IMR-90 (cell line): ENCODE results near the gene ALOX15. TPM values are rescaled to one million over a fixed set of nuclear protein-coding genes. Genes with fewer than 3 reads are reported as not detected.

Source experiments
- ATAC-seq: fragments of 200-7000 bp; cut with Tn5 transposase; 2 replicates; pipeline ENCODE4 v1.9.1; 2020; ENCODE audit warnings: low read depth, mild to moderate bottlenecking, moderate library complexity
- Bru-seq: library from RNA; stranded (reverse); fragments of 400-500 nt; gene quantifications from one replicate; lab custom pipeline; 2021; lab: Mats Ljungman, UMichigan
- BruChase-seq, 2 experiments: library from RNA; stranded (reverse); fragments of 400-500 nt; gene quantifications; one replicate each; lab custom pipeline; 2021; lab: Mats Ljungman, UMichigan
- BruUV-seq: library from RNA; stranded (reverse); fragments of 400-500 nt; replicated peaks from 2 replicates; lab custom pipeline; 2021; lab: Mats Ljungman, UMichigan
- CTCF ChIA-PET: fragments of 300-600 bp; formaldehyde crosslinking; extraction: SDS; loops from one replicate; lab custom pipeline; 2021; ENCODE audit warnings: antibody characterized with exemption; lab: Yijun Ruan, JAX
- POLR2A ChIA-PET: fragments of 300-600 bp; sonication (Branson Sonifier 250); formaldehyde crosslinking; loops from one replicate; lab custom pipeline; 2022; ENCODE audit warnings: antibody characterized with exemption; ENCODE audit not compliant: unreplicated experiment; lab: Charles Lee
- DNase-seq: peaks from one replicate; pipeline ENCODE4 v3.0.0; 2013
- H2AFZ ChIP-seq: replicated peaks from 2 replicates; pipeline ENCODE3; 2013; ENCODE audit warnings: low read length, mild to moderate bottlenecking; ENCODE audit not compliant: poor library complexity
- H2AK5ac ChIP-seq: 2 replicates; pipeline ENCODE4 v1.6.1; 2013; ENCODE audit warnings: low read depth, low read length, inconsistent platforms
- H2AK9ac ChIP-seq: replicated peaks from 2 replicates; pipeline ENCODE3; 2013; ENCODE audit warnings: mild to moderate bottlenecking, low read depth, low read length, moderate library complexity; ENCODE audit not compliant: poor library complexity
- H2BK120ac ChIP-seq: 2 replicates; pipeline ENCODE4 v1.6.1; 2013; ENCODE audit warnings: low read depth, low read length, inconsistent platforms
- H2BK15ac ChIP-seq: 3 replicates; pipeline ENCODE4 v1.6.1; 2013; ENCODE audit warnings: low read depth, low read length, inconsistent platforms
- H2BK20ac ChIP-seq: 2 replicates; pipeline ENCODE4 v1.6.1; 2013; ENCODE audit warnings: low read depth, mild to moderate bottlenecking, inconsistent platforms, low read length, moderate library complexity
- H2BK5ac ChIP-seq: 2 replicates; pipeline ENCODE4 v1.6.1; 2013; ENCODE audit warnings: mild to moderate bottlenecking, low read depth, low read length, inconsistent platforms; ENCODE audit not compliant: poor library complexity, severe bottlenecking
- H3K14ac ChIP-seq: replicated peaks from 2 replicates; pipeline ENCODE4 v1.6.1; 2013; ENCODE audit warnings: low read depth, low read length, inconsistent platforms
- H3K18ac ChIP-seq: 2 replicates; pipeline ENCODE4 v1.6.1; 2013; ENCODE audit warnings: low read depth, low read length, control low read depth
- H3K23ac ChIP-seq: 2 replicates; pipeline ENCODE4 v1.6.1; 2013; ENCODE audit warnings: low read depth, low read length, inconsistent platforms
- H3K27ac ChIP-seq: 2 replicates; pipeline ENCODE4 v1.5.1; 2013; ENCODE audit warnings: mild to moderate bottlenecking, control low read depth, low read length; ENCODE audit not compliant: insufficient read depth
- H3K27me3 ChIP-seq: 2 replicates; pipeline ENCODE4 v1.6.1; 2013; ENCODE audit warnings: low read length; ENCODE audit not compliant: control insufficient read depth, insufficient read depth
- H3K36me3 ChIP-seq: 2 replicates; pipeline ENCODE4 v1.6.1; 2013; ENCODE audit warnings: low read length, mixed read lengths; ENCODE audit not compliant: control insufficient read depth, insufficient read depth
- H3K4ac ChIP-seq: 2 replicates; pipeline ENCODE4 v1.6.1; 2013; ENCODE audit warnings: low read depth, low read length, inconsistent platforms
- H3K4me1 ChIP-seq: 2 replicates; pipeline ENCODE4 v1.6.1; 2013; ENCODE audit warnings: low read length, mixed read lengths; ENCODE audit not compliant: control insufficient read depth, insufficient read depth
- H3K4me2 ChIP-seq: 2 replicates; pipeline ENCODE4 v1.6.1; 2013; ENCODE audit warnings: low read depth, mild to moderate bottlenecking, control low read depth, low read length, moderate library complexity
- H3K4me3 ChIP-seq: 2 replicates; pipeline ENCODE4 v1.5.1; 2013; ENCODE audit warnings: low read depth, mild to moderate bottlenecking, control low read depth, low read length, moderate library complexity; ENCODE audit not compliant: insufficient read depth
- H3K56ac ChIP-seq: 2 replicates; pipeline ENCODE4 v1.6.1; 2013; ENCODE audit warnings: low read length, inconsistent platforms; ENCODE audit not compliant: insufficient read depth; ENCODE audit errors: extremely low read depth
- H3K79me1 ChIP-seq, 2 experiments: 2 replicates each; pipeline ENCODE4 v1.6.1; 2013; ENCODE audit warnings: low read length in 2 of 2, inconsistent platforms in 1 of 2, low read depth in 1 of 2
- H3K9ac ChIP-seq: 2 replicates; pipeline ENCODE4 v1.6.1; 2013; ENCODE audit warnings: low read depth, low read length, control low read depth
- H3K9me1 ChIP-seq: 2 replicates; pipeline ENCODE4 v1.6.1; 2013; ENCODE audit warnings: low read length, inconsistent platforms; ENCODE audit not compliant: insufficient read depth
- H3K9me3 ChIP-seq: 2 replicates; pipeline ENCODE4 v1.6.1; 2013; ENCODE audit warnings: low read length; ENCODE audit not compliant: control insufficient read depth, insufficient read depth
- H4K20me1 ChIP-seq: 2 replicates; pipeline ENCODE4 v1.6.1; 2013; ENCODE audit warnings: low read length, inconsistent platforms; ENCODE audit not compliant: insufficient read depth
- H4K5ac ChIP-seq: 2 replicates; pipeline ENCODE4 v1.6.1; 2013; ENCODE audit warnings: mild to moderate bottlenecking, low read depth, low read length, control low read depth
- H4K8ac ChIP-seq, 2 experiments: 2 replicates each; pipeline ENCODE4 v1.6.1; 2013; ENCODE audit warnings: low read depth in 2 of 2, low read length in 2 of 2, control low read depth in 1 of 2, inconsistent platforms in 1 of 2
- H4K91ac ChIP-seq: 2 replicates; pipeline ENCODE4 v1.6.1; 2013; ENCODE audit warnings: low read depth, low read length, inconsistent platforms; ENCODE audit not compliant: insufficient read depth
- BHLHE40 ChIP-seq: fragments of 150-350 bp; IDR thresholded peaks from 2 replicates; pipeline ENCODE4 v1.6.1; 2016; ENCODE audit warnings: mild to moderate bottlenecking, low read depth, low read length
- CHD1 ChIP-seq: IDR thresholded peaks from 2 replicates; pipeline ENCODE4 v1.6.1; 2012; ENCODE audit warnings: low read depth, low read length, improper control_type of control experiment
- FOS ChIP-seq: fragments of 150-350 bp; IDR thresholded peaks from 2 replicates; pipeline ENCODE4 v1.6.1; 2016; ENCODE audit warnings: low read depth, low read length
- MAZ ChIP-seq: IDR thresholded peaks from 2 replicates; pipeline ENCODE4 v1.6.1; 2012; ENCODE audit warnings: low read depth, mild to moderate bottlenecking, low read length, improper control_type of control experiment, moderate library complexity, borderline replicate concordance
- MXI1 ChIP-seq: IDR thresholded peaks from 2 replicates; pipeline ENCODE4 v1.6.1; 2012; ENCODE audit warnings: low read depth, mild to moderate bottlenecking, low read length, moderate library complexity, borderline replicate concordance
- NFE2L2 ChIP-seq: fragments of 150-350 bp; IDR thresholded peaks from 2 replicates; pipeline ENCODE4 v1.6.1; 2016; ENCODE audit warnings: low read depth, mild to moderate bottlenecking, low read length
- POLR2A ChIP-seq: IDR thresholded peaks from 2 replicates; pipeline ENCODE4 v1.6.1; 2012; ENCODE audit warnings: mild to moderate bottlenecking, low read depth, low read length
- RAD21 ChIP-seq: IDR thresholded peaks from 2 replicates; pipeline ENCODE4 v1.6.1; 2012; ENCODE audit warnings: low read length, improper control_type of control experiment
- RCOR1 ChIP-seq: IDR thresholded peaks from 2 replicates; pipeline ENCODE4 v1.6.1; 2012; ENCODE audit warnings: mild to moderate bottlenecking, low read length, improper control_type of control experiment; ENCODE audit not compliant: insufficient replicate concordance
- SMC3 ChIP-seq: fragments of 150-350 bp; IDR thresholded peaks from 2 replicates; pipeline ENCODE4 v1.6.1; 2016; ENCODE audit warnings: low read depth, mild to moderate bottlenecking, antibody characterized with exemption, low read length, moderate library complexity
- WGBS, 2 experiments: methylation state at CpG; one replicate each; pipeline versions ENCODE4 v1.1.5 to v1.1.7; 2013; ENCODE audit warnings: missing lambda C conversion rate in 2 of 2; ENCODE audit not compliant: insufficient read length in 1 of 2; ENCODE audit errors: extremely low coverage in 2 of 2; 5-methylcytosine and 5-hydroxymethylcytosine counted together
- dilution Hi-C: fragments of 300-500 bp; cut with HindIII; formaldehyde crosslinking; loops from one replicate; pipeline ENCODE4 v1.14.3; 2018; ENCODE audit warnings: low sequenced_read_pairs; ENCODE audit not compliant: unreplicated experiment
- in situ Hi-C: fragments of 300-500 bp; cut with MboI; formaldehyde crosslinking; loops from 3 replicates; pipeline ENCODE4 v1.14.3; 2019; ENCODE audit warnings: low sequenced_read_pairs, inconsistent platforms, mixed read lengths
- intact Hi-C: fragments of 100-400 bp; cut with micrococcal nuclease; formaldehyde crosslinking; loops from 2 replicates; pipeline ENCODE4 v1.10.0; 2022
- long read RNA-seq: library from polyadenylated mRNA; unstranded; transcript quantifications from one replicate; pipeline ENCODE4 v2.0.0, GENCODE V29; 2021; ENCODE audit not compliant: unreplicated experiment
- polyA plus RNA-seq, 3 experiments: library from polyadenylated mRNA; depleted of rRNA; stranded (reverse); fragments of >200 nt; gene quantifications; 2 replicates each; pipeline ENCODE4 v1.2.3, GENCODE V29; 2012; ENCODE audit warnings: low replicate concordance in 1 of 3
- total RNA-seq: library from RNA; depleted of rRNA; stranded (reverse); fragments of >200 nt; gene quantifications from 2 replicates; pipeline ENCODE4 v1.2.3, GENCODE V29; 2012; rRNA removed

ALOX15 gene
- not detected in 2 replicates for total RNA-seq
- polyA plus RNA-seq (2012; rRNA removed): not detected in 2 replicates
- 0.01 TPM in 1 of 2 replicates, not detected in the other for polyA plus RNA-seq (2012; cell fraction: cytosol; rRNA removed)
- polyA plus RNA-seq (2012; cell fraction: nucleus; rRNA removed; ENCODE audit: low replicate concordance): 0.02 TPM in 2 replicates
- Bru-seq, nascent RNA: percentile 7 among the genes with signal in this experiment
- BruChase-seq, experiment 1, labeled RNA remaining after a 6-hour chase: percentile 16 among the genes with signal in this experiment
- BruChase-seq, experiment 2, labeled RNA remaining after a 2-hour chase: percentile 16 among the genes with signal in this experiment
- long read RNA-seq: 0 reads

- no peak within 1 kb of the TSS for H3K27ac ChIP-seq
- POLR2A ChIA-PET: no interaction called here
- no peak within 1 kb of the TSS for H4K91ac ChIP-seq
- H3K56ac ChIP-seq: no peak within 1 kb of the TSS
- H2AK5ac ChIP-seq: no peak within 1 kb of the TSS
- no peak; the same call in 1 of the 2 replicates for ATAC-seq
- H3K4me3 ChIP-seq: no peak within 1 kb of the TSS
- H2BK120ac ChIP-seq: no peak within 1 kb of the TSS
- TF ChIP-seq CHD1: no peak
- no peak for TF ChIP-seq NFE2L2
- TF ChIP-seq MAZ: no peak
- no peak for TF ChIP-seq MXI1
- no peak for TF ChIP-seq POLR2A
- no peak for TF ChIP-seq RCOR1
- TF ChIP-seq FOS: no peak
- TF ChIP-seq SMC3: no peak
- TF ChIP-seq RAD21: no peak
- TF ChIP-seq BHLHE40: no peak
- no TSS peak for BruUV-seq
- H2AFZ ChIP-seq: peak within 1 kb of the TSS; percentile 51
- no peak within 1 kb of the TSS for H3K18ac ChIP-seq
- intact Hi-C loops (no loop called here), dilution Hi-C loops (no loop called here), in situ Hi-C loops (no loop called here)
- no peaks in the 10 kb centered on the region for H3K9me1 ChIP-seq
- H3K9ac ChIP-seq: no peak within 1 kb of the TSS
- H3K4me1 ChIP-seq: no peaks in the 10 kb centered on the region; the same call in 1 of the 2 replicates
- H2BK20ac ChIP-seq: no peak within 1 kb of the TSS
- H4K8ac ChIP-seq: no peak within 1 kb of the TSS
- no peak within 1 kb of the TSS for H4K5ac ChIP-seq
- H3K27me3 ChIP-seq: peaks cover 66% of the 10 kb centered on the region
- H2BK15ac ChIP-seq: no peak within 1 kb of the TSS
- H3K4me2 ChIP-seq: no peak within 1 kb of the TSS
- no peak within 1 kb of the TSS for H2AK9ac ChIP-seq
- H3K23ac ChIP-seq: no peak within 1 kb of the TSS
- CTCF ChIA-PET: no interaction called here
- no peaks in the 10 kb centered on the region for H4K20me1 ChIP-seq
- H3K79me1 ChIP-seq: no peaks in the 10 kb centered on the region
- no peak for DNase-seq
- H3K36me3 ChIP-seq: no peaks in the 10 kb centered on the region
- no peaks in the 10 kb centered on the region; the same call in 1 of the 2 replicates for H3K9me3 ChIP-seq
- 4% methylated on average over 20 of the region's 58 CpGs; no CpG with 5 or more reads in 1 of the 2 experiments for WGBS, 2 experiments
- no peak within 1 kb of the TSS for H2BK5ac ChIP-seq
- H3K14ac ChIP-seq: no peak within 1 kb of the TSS
- H3K4ac ChIP-seq: no peak within 1 kb of the TSS
Observed at GRCh38 chr17:4641297-4642195, at the start of gene ALOX15. Gene ALOX15 (minus strand): TSS chr17:4641678. CDS start chr17:4641651, 27 bp downstream.
